OCI-LY1 (cell line): ENCODE measurements around the gene TSKU.

ENCODE experiments used
- H2AFZ ChIP-seq: fragments of 200-600 bp; sonication (generic), shearing (Covaris generic); 2 replicates; pipeline ENCODE4 v1.6.0; 2014; ENCODE audit warnings: antibody characterized with exemption, mild to moderate bottlenecking, low read length
- H3F3A ChIP-seq: fragments of 200-600 bp; sonication (generic), shearing (Covaris generic); 2 replicates; pipeline ENCODE4 v1.6.0; 2014; ENCODE audit warnings: mild to moderate bottlenecking, antibody characterized with exemption, low read length, moderate library complexity; ENCODE audit not compliant: insufficient read depth
- H3K27ac ChIP-seq: fragments of 200-600 bp; sonication (generic); 2 replicates; pipeline ENCODE4 v1.5.1; 2014; ENCODE audit warnings: low read length, mixed run types, mild to moderate bottlenecking, low read depth; ENCODE audit not compliant: poor library complexity, severe bottlenecking
- H3K27me3 ChIP-seq: fragments of 200-600 bp; sonication (generic); 2 replicates; pipeline ENCODE4 v1.6.0; 2014; ENCODE audit warnings: antibody characterized with exemption, mild to moderate bottlenecking, low read length, moderate library complexity; ENCODE audit not compliant: insufficient read depth
- H3K36me3 ChIP-seq: fragments of 200-600 bp; sonication (generic); 2 replicates; pipeline ENCODE4 v1.6.1; 2014; ENCODE audit warnings: mild to moderate bottlenecking, antibody characterized with exemption, low read length, moderate library complexity, mixed read lengths; ENCODE audit not compliant: insufficient read depth
- H3K4me1 ChIP-seq: fragments of 200-600 bp; sonication (generic); 2 replicates; pipeline ENCODE4 v1.5.1; 2014; ENCODE audit warnings: mild to moderate bottlenecking, low read length, moderate library complexity; ENCODE audit not compliant: insufficient read depth, severe bottlenecking
- H3K4me2 ChIP-seq: fragments of 200-600 bp; sonication (generic), shearing (Covaris generic); 2 replicates; pipeline ENCODE4 v1.6.1; 2014; ENCODE audit warnings: low read length
- H3K4me3 ChIP-seq: fragments of 200-600 bp; sonication (generic); 2 replicates; pipeline ENCODE4 v1.5.1; 2014; ENCODE audit warnings: low read length, low read depth, mild to moderate bottlenecking, mixed read lengths; ENCODE audit not compliant: poor library complexity, severe bottlenecking
- H3K79me2 ChIP-seq: fragments of 200-600 bp; shearing (Covaris generic); 2 replicates; pipeline ENCODE4 v1.6.1; 2016; ENCODE audit warnings: mixed run types, low read length, mixed read lengths; ENCODE audit not compliant: insufficient read depth
- H3K9ac ChIP-seq: fragments of 200-600 bp; sonication (generic), shearing (Covaris generic); 2 replicates; pipeline ENCODE4 v1.6.1; 2014; ENCODE audit warnings: mild to moderate bottlenecking, low read length, mixed read lengths
- H3K9me2 ChIP-seq: fragments of 200-600 bp; sonication (generic), shearing (Covaris generic); 2 replicates; pipeline ENCODE4 v1.6.1; 2014; ENCODE audit warnings: low read depth, mild to moderate bottlenecking, low read length, mixed read lengths
- H3K9me3 ChIP-seq: fragments of 200-600 bp; shearing (Covaris generic); 2 replicates; pipeline ENCODE4 v1.6.1; 2014; ENCODE audit warnings: low read length, mixed read lengths
- H4K20me1 ChIP-seq: fragments of 200-600 bp; sonication (generic), shearing (Covaris generic); 2 replicates; pipeline ENCODE4 v1.6.0; 2016; ENCODE audit warnings: mild to moderate bottlenecking, low read length; ENCODE audit not compliant: insufficient read depth
- CTCF ChIP-seq: fragments of 200-600 bp; sonication (generic), shearing (Covaris generic); IDR thresholded peaks from 2 replicates; pipeline ENCODE4 v1.5.1; 2017; ENCODE audit warnings: mild to moderate bottlenecking, antibody characterized with exemption, low read length, moderate library complexity, mixed read lengths
- EZH2 ChIP-seq: fragments of 200-600 bp; sonication (generic), shearing (Covaris generic); IDR thresholded peaks from 2 replicates; pipeline ENCODE4 v1.8.0; 2017; ENCODE audit warnings: borderline replicate concordance, mixed run types, mild to moderate bottlenecking, antibody characterized with exemption, low read length, moderate library complexity, mixed read lengths

The TSKU gene

GRCh38 chr11:76759517-76759916 is 23.6 kb upstream of the TSKU start:
- H3K4me1 ChIP-seq = no peaks in the 10 kb centered on the region
- no peak overlapping the region for H3K27ac ChIP-seq
- no peaks in the 10 kb centered on the region for H3K79me2 ChIP-seq
- H2AFZ ChIP-seq = no peak overlapping the region
- H3K4me3 ChIP-seq = no peak overlapping the region
- no peaks in the 10 kb centered on the region for H3F3A ChIP-seq
- TF ChIP-seq CTCF = no peak
- no peak for TF ChIP-seq EZH2
- H3K9ac ChIP-seq = no peak overlapping the region
- no peaks in the 10 kb centered on the region for H4K20me1 ChIP-seq
- H3K27me3 ChIP-seq = no peaks in the 10 kb centered on the region; the same call in 1 of the 2 replicates
- H3K9me2 ChIP-seq = no peaks in the 10 kb centered on the region
- no peaks in the 10 kb centered on the region for H3K9me3 ChIP-seq
- H3K36me3 ChIP-seq = no peaks in the 10 kb centered on the region
- no peak overlapping the region for H3K4me2 ChIP-seq

GRCh38 chr11:76760236-76760635 is 22.9 kb upstream of the TSKU start:
- Histone ChIP-seq H3F3A (no peaks in the 10 kb centered on the region), H3K4me1 (no peaks in the 10 kb centered on the region), H3K9ac (no peak overlapping the region)

GRCh38 chr11:76761718-76762355 is 21.3 kb upstream of the TSKU start:
- TF ChIP-seq CTCF (no peak), EZH2 (no peak)
- Histone ChIP-seq H2AFZ (no peak overlapping the region), H3K9me2 (no peaks in the 10 kb centered on the region), H3K9me3 (no peaks in the 10 kb centered on the region), H3K4me3 (no peak overlapping the region), H3K9ac (no peak overlapping the region), H3K27me3 (no peaks in the 10 kb centered on the region; the same call in 1 of the 2 replicates), H3K36me3 (no peaks in the 10 kb centered on the region), H3K79me2 (no peaks in the 10 kb centered on the region), H3K4me1 (no peaks in the 10 kb centered on the region), H3K27ac (no peak overlapping the region), H4K20me1 (no peaks in the 10 kb centered on the region), H3K4me2 (no peak overlapping the region), H3F3A (no peaks in the 10 kb centered on the region)

More at GRCh38 chr11:76760236-76760635, 22.9 kb upstream of the TSKU start:
- Histone ChIP-seq H3K27me3 (no peaks in the 10 kb centered on the region; the same call in 1 of the 2 replicates), H3K9me2 (no peaks in the 10 kb centered on the region), H3K79me2 (no peaks in the 10 kb centered on the region), H3K4me2 (no peak overlapping the region), H3K9me3 (no peaks in the 10 kb centered on the region), H4K20me1 (no peaks in the 10 kb centered on the region), H2AFZ (no peak overlapping the region), H3K4me3 (no peak overlapping the region), H3K27ac (no peak overlapping the region), H3K36me3 (no peaks in the 10 kb centered on the region)
- TF ChIP-seq CTCF = no peak
- no peak for TF ChIP-seq EZH2
